Measurements from ENCODE around the gene B3GNT9. TPM values are rescaled to one million over a fixed set of nuclear protein-coding genes. Genes with fewer than 3 reads are reported as not detected.

Gene B3GNT9
- total RNA-seq, 1 experiment from 2014 or later = 0.92 TPM

DNA sequence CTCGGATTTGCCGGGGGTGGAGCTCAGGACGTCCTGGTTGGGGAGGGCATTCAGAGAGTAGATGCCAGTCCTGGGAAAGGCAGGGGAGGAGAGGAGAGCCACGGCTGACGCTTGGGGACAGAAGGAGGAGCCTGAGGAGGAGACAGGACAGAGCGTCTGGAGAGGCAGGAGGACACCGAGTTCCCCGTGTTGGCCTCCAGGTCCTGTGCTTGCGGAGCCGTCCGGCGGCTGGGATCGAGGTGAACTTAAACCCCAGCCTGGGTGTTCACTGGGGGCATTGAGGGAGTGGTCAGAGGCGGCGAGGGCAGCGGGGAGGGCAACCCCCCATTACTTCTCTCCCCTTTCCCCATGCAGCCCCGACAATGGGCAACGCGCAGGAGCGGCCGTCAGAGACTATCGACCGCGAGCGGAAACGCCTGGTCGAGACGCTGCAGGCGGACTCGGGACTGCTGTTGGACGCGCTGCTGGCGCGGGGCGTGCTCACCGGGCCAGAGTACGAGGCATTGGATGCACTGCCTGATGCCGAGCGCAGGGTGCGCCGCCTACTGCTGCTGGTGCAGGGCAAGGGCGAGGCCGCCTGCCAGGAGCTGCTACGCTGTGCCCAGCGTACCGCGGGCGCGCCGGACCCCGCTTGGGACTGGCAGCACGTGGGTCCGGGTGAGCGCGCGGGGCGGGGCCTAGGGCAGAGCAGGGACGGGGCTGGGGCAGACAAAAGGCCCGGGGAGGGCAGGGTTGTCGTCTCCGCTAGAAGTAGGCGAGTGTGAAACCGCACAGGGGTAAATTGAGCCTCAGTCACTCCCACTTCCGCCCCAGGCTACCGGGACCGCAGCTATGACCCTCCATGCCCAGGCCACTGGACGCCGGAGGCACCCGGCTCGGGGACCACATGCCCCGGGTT lies 23.3 kb upstream of the B3GNT9 start:
- in situ Hi-C loops (cut with HindIII; ENCODE audit: low pct_unique_long_range_greater_than_20kb, low sequenced_read_pairs) = no loop called here
- peak; percentile 80 for DNase-seq (ENCODE audit: low read depth, low spot score)

DNA sequence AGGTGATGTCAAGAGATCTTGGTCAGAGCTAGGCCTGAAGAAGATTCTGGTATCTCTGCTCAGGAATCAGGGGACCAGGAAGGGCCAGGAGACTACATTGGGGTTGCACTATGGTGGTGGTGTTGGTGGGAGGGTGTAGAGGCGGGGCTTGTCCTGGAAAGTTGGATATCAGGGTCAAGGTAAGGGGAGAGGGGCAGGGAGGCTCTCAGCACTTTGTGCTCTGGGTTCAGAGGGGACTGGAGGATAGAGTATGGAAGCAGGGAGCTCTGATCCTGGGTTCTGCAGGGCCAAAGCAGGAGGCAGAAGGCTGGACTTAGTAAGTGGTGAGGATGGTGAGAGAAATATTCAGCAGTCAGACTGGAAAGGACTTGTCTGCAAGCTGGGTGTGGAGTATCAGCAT lies 22.5 kb upstream of the B3GNT9 start:
- in situ Hi-C loops (cut with HindIII; ENCODE audit: low pct_unique_long_range_greater_than_20kb, low sequenced_read_pairs) = no loop called here
- DNase-seq (ENCODE audit: low read depth, low spot score) = no peak

DNA sequence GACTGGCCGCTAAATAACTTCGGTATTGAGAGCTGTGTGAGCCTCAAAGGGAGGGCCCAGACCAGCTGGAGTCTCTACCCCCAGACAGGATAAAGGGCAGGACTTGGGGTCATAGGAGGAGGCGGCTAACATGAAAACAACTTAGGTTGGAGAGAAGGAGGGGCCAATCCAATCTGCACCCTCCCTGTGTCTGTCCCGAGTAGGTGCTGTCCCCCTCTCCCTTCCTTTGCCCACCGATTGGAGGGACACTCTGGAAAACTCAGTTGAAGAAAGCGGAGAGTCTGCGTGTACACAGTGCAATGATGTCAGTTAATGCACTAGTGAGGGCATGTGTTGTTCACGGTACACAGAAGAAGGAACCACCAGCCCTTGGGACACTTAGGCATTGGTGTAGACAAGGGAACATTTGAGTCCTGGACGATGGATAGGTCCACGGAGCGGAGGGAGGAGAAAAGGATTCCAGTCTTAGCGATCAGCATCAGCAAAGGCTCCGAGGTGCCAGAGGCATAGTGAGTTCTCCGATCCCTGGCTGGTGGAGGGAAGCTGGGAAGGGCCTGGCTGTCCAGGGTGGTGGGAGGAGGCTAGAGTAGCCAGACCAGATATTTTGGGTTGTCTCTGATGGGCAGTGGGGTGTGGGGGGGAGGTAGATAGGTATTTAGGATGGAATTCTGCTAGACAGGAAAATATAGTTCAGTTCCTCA lies 20.3 kb upstream of the B3GNT9 start:
- in situ Hi-C loops (cut with HindIII; ENCODE audit: low pct_unique_long_range_greater_than_20kb, low sequenced_read_pairs) = no loop called here
- no peak for DNase-seq (ENCODE audit: low read depth, low spot score)

DNA sequence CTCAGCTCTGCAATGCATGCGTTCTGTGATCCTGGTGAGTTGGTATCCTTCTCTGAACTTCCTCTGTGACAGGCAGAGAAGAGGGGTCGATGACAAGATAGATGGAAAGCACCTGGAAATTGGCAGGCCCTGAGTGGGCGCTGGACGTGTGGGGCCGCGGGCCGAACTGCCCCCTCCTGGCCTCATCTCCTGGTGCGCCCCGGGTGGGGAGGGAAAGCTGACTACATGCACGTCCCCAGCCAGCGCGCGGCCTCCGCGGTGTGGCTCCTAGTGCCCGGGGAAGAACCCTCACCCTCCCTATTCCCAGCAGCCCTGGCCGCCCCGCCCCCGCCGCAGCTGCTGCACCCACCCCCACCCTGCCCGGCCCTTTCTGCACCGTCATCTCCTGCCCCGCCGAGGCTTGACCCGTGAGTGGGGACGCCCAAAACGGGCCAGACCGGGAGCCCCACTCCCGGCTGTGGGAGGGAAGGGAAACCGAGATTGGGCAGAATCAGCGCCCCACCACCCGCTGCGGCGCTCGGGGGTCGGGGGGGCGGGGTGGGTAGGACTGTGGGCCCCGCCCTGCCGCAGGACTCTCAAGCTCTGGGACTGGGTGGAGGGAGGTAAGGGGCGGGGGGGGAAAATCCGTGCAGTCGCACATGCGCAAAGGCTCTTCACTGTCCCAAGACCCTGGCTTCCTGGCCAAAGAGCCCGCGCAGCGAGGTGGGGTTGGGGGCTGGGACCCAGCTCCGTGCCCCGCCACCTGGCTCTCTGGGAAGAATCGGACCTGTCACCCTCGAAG lies 19.6 kb upstream of the B3GNT9 start, which contains the start of gene NOL3:
Gene NOL3 (plus strand): TSS at position 371 of the 781 bp plus-strand sequence.
- in situ Hi-C loops (cut with HindIII; ENCODE audit: low pct_unique_long_range_greater_than_20kb, low sequenced_read_pairs) = no loop called here
- peak; percentile 77 for DNase-seq (ENCODE audit: low read depth, low spot score)

DNA sequence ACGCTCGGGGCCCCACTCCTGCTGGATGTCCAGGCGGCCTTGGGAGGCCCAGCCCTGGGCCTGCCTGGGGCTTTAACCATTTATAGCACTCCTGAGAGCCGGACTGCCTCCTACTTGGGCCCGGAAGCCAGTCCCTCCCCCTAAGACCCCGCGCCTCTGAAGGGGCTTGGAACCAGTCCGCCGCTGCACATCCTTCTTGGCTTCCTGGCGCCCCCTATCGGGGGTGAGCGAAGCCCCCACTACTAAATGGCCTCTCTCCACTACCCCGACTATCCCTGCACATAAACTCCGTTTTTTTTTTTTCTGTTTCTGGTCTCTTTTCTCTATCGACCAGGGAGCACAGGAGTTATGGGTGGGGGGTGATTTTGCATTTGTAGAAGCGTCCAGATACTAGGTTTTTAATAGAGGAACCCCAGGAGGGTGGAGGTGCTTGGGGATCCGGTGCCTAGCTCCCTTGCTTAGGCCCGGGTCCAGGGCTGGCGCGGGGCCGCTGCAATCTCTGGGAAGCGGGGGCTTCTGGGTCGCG lies 18.9 kb upstream of the B3GNT9 start:
- in situ Hi-C loops (cut with HindIII; ENCODE audit: low pct_unique_long_range_greater_than_20kb, low sequenced_read_pairs) = no loop called here
- peak; percentile 53 for DNase-seq (ENCODE audit: low read depth, low spot score)

DNA sequence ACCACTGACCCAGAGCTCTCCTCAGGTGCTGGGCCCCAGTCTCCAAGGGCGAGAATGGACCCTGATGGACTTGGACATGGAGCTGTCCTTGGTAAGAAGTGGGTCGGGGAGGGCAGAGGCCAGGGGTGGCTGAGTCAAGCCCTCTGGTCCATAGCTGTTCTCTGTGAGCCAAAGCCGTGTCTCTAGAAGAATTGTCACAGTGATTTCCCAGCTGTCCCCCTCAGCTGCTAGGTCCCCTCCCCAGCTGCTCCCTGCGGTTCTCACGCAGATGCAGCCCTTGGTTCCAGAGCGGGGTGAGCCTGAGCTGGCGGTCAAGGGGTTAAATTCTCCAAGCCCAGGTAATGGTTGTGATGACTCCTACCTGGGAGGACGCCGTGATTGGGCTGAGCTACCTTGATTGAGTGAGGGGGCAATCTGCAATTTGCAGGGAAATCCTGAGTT lies 18.2 kb upstream of the B3GNT9 start:
- in situ Hi-C loops (cut with HindIII; ENCODE audit: low pct_unique_long_range_greater_than_20kb, low sequenced_read_pairs) = no loop called here
- DNase-seq (ENCODE audit: low read depth, low spot score) = no peak

DNA sequence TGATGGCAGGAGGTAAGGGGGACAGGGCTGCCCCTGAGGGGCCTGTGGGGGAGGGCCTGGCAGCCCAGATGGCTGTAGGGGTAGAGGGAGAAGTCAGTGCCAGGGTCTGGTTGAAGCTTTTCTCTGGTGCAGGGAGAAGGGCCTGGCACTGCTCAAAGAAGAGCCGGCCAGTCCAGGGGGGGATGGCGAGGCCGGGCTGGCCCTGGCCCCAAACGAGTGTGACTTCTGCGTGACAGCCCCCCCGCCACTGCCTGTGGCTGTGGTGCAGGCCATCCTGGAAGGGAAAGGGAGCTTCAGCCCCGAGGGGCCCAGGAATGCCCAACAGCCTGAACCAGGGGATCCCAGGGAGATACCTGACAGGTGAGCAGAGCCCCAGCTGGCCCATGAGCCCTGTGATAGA lies 16.8 kb upstream of the B3GNT9 start:
- DNase-seq (ENCODE audit: low read depth, low spot score) = no peak
- in situ Hi-C loops (cut with HindIII; ENCODE audit: low pct_unique_long_range_greater_than_20kb, low sequenced_read_pairs) = no loop called here

DNA sequence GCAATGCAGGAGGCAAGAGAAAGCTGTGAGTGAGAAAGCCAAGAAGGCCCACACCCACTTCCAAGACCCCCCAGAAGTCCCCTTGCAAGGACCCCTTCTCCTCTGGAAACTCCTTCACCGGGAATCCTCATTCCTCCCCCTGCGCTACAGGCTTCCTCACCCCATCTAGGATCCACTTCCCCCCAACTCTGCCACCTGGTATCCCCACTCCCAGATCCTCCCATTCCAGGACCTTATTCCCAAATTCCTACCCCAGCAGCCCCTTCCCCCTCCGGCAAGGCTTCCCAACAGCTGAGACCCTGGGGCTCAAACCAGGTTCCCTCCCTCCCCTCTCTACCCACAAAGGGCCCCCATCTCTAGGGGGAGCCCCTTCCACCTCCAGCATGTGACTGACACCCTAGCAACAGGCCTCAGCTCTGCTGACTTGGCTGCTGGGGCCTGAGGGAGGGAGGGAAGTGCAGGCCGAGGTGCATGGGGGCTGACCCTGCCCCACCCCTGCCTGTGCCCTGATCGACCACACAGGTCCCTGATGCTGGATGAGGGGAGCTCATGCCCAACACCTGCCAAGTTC lies 15.9 kb upstream of the B3GNT9 start:
- DNase-seq (ENCODE audit: low read depth, low spot score) = no peak
- in situ Hi-C loops (cut with HindIII; ENCODE audit: low pct_unique_long_range_greater_than_20kb, low sequenced_read_pairs) = no loop called here

DNA sequence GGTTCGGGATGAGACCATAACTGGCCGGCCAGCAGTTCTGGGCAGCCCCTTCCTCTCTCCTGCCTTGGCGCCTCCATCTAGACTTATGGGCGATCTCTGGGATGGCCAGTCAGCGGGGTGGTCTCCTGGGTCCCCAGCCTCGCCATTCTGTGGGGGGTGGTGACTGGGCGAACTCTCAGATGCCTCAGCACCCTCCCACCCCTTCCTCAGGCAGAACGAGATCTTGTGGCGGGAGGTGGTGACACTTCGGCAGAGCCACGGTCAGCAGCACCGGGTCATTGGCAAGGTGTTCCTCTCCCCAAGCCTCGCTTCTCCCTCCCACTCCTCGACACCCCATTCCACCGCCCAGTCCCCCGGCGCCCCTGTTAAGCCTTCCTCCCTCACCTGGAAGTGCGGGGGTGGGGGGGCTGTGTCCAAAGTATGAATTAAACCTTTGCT lies 15.3 kb upstream of the B3GNT9 start:
- in situ Hi-C loops (cut with HindIII; ENCODE audit: low pct_unique_long_range_greater_than_20kb, low sequenced_read_pairs) = no loop called here
- no peak for DNase-seq (ENCODE audit: low read depth, low spot score)

DNA sequence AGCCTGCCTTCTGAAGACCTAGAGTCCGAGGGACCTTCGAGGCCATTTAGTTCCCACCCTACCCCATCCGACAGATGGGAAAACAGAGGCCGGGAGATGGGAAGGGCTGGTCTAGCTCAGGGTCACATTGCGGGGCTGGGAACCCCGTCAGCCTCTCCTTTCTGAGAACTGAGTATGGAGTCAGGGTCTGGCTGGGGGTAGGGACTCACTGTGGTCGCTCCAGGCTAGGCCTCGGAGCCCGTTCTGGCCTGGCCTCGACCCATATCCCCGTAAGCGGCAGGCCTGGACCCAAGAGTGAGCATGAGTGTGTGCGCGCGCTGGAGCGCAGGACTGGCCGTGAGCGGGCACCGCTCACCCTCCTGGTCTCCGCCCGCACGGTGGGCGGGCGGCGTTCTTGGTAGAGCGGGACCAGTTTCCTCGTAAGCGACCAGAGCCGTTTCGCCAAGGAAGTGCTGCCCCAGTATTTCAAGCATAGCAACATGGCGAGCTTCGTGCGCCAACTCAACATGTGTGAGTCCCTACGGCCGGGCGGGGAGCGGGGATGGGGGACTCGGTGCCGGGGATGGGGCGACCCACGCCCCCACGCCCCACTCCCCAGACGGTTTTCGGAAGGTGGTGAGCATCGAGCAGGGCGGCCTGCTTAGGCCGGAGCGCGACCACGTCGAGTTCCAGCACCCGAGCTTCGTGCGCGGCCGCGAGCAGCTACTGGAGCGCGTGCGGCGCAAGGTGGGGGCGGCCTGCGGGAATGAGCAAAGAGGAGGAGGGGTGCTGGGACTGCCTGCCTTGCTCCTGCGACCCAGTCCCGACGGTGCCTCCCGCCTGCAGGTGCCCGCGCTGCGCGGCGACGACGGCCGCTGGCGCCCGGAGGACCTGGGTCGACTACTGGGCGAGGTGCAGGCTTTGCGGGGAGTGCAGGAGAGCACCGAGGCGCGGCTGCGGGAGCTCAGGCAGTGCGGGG lies 14.6 kb upstream of the B3GNT9 start:
- DNase-seq (ENCODE audit: low read depth, low spot score) = no peak
- in situ Hi-C loops (cut with HindIII; ENCODE audit: low pct_unique_long_range_greater_than_20kb, low sequenced_read_pairs) = no loop called here

DNA sequence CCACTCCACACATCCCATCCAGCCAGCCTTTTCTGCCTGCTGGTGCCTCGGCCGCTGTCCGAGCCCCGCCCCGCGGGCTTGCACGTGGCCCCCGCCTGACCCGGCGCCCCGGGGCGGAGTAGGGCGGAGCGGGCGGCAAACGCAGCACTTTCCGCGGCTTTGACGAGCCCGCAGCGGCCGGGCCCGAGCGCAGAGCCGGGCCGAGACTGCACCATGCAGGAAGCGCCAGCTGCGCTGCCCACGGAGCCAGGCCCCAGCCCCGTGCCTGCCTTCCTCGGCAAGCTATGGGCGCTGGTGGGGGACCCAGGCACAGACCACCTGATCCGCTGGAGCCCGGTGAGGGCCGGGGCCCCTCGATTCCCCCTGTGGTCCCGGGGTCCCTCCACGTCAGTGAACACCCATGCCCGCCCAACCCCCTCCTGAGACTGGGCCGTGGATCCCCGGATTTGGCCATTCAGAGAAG lies 13.8 kb upstream of the B3GNT9 start, which contains the start of gene HSF4:
Gene HSF4 (plus strand): TSS at position 147 of the 463 bp plus-strand sequence. CDS start 67 bp downstream, at position 214.
- in situ Hi-C loops (cut with HindIII; ENCODE audit: low pct_unique_long_range_greater_than_20kb, low sequenced_read_pairs) = no loop called here
- peak; percentile 61 for DNase-seq (ENCODE audit: low read depth, low spot score)

DNA sequence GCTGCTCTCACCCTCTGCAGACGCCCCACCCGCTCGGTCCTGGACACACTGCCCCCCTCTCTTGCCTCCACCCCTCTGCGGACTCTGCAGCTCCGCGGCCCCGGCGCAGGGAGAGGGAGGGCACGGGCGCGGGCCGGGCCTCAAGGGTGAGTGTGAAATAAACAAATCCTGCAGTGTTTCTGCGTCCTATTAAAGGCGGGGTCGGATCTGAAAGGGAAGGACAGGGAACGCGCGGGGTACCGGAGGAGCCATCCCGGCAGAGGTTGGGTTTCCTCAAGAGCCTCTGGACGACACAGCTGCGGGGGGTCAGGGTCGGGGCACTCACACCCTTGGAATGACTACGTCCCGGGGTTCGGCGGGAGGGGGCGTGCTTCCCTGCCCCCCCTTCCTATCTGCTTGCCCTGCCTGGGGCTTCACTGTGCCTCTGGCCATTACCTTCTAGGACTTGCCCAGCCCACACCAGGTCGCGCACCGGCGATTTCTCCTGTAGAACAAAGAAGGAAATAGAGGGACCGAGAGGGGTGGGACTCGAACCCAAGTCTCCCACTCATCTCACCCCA lies 13.3 kb upstream of the B3GNT9 start:
- in situ Hi-C loops (cut with HindIII; ENCODE audit: low pct_unique_long_range_greater_than_20kb, low sequenced_read_pairs) = no loop called here
- peak; percentile 21 for DNase-seq (ENCODE audit: low read depth, low spot score)

DNA sequence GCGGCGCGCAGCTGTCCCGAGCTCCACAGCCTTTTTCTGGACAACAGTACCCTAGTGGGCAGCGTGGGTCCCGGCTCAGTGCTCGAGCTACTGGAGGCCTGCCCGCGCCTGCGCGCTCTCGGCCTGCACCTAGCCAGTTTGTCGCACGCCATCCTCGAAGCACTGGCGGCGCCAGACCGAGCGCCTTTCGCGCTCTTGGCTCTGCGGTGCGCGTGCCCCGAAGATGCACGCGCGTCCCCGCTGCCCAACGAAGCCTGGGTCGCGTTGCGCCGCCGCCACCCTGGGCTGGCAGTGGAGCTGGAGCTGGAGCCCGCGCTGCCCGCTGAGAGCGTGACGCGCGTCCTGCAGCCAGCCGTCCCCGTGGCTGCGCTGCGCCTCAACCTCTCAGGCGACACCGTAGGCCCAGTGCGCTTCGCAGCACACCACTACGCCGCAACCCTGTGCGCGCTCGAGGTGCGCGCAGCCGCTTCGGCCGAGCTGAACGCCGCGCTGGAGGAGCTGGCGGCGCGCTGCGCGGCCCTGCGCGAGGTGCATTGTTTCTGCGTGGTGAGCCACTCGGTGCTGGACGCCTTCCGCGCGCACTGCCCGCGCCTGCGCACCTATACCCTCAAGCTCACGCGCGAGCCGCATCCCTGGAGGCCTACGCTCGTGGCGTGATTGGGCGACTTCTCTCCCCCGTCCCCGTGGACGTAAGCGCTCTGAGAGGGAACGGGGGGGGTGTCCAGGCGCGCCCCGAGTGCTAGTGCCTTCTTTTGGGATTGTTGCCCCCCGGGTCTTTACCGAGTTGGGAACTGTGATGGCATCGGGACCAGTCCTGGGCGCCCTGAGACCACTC lies 12.6 kb upstream of the B3GNT9 start:
- DNase-seq (ENCODE audit: low read depth, low spot score) = no peak
- in situ Hi-C loops (cut with HindIII; ENCODE audit: low pct_unique_long_range_greater_than_20kb, low sequenced_read_pairs) = no loop called here

DNA sequence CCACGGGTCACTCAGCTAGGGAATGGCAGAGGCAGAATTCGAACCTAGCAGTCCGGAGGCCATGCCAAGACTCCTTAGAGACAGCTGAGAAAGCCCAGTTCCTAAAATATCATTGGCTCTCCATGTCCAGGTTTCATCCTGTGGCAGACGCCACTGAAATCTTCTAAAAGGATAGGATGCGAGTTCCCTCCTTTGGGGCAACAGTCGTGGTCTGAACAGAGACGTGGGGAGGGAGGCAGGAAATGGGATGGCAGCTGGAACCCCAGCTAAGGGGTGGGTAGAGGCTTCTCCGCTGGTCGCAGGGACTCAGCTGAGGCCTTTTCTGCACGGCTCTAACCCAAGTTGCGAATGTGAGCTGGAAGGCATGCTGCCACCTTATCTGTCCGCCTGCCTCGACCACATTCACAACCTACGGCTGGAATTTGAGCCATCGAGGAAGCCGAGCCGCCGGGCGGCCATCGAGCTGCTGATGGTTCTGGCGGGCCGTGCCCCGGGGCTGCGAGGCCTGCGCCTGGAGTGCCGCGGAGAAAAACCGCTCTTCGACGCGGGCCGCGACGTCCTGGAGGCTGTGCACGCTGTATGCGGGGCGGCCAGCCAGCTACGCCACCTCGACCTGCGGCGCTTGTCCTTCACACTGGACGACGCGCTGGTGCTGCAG lies 11.8 kb upstream of the B3GNT9 start:
- DNase-seq (ENCODE audit: low read depth, low spot score) = peak; percentile 42
- in situ Hi-C loops (cut with HindIII; ENCODE audit: low pct_unique_long_range_greater_than_20kb, low sequenced_read_pairs) = no loop called here

DNA sequence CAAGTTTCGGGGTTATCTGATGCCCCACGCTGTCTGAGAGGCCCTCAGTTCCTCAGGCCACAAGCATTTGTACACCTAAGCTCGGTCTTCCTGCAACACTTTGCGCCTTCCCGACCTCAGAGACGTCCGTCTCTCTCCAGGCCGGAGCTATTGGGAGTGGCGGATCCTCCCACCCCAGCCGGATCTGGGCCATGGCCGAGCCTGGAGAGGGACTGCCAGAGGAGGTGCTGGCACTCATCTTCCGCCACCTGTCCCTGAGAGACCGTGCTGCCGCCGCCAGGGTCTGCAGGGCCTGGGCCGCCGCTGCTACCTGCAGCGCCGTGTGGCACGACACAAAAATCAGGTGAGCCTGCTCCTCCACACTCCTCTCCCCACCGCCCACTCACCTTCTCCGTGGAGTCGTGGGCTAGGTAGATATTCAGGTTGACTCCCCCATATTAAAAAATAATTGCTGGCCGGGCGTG lies 10.8 kb upstream of the B3GNT9 start:
- DNase-seq (ENCODE audit: low read depth, low spot score) = no peak
- in situ Hi-C loops (cut with HindIII; ENCODE audit: low pct_unique_long_range_greater_than_20kb, low sequenced_read_pairs) = no loop called here
